GM18511 (cell line): ENCODE data around the gene B3GAT1.
"Not testable (repeated sequence)": the region's sequence is repeated elsewhere in the genome, so short reads cannot be mapped to it uniquely, and the experiment has no call there.

Experiments
- ATAC-seq: cut with Tn5 transposase; IDR thresholded peaks from one replicate; pipeline ENCODE4 v1.9.1; 2021; ENCODE audit warnings: mild to moderate bottlenecking, moderate library complexity; ENCODE audit not compliant: unreplicated experiment

The B3GAT1 gene, protein sequence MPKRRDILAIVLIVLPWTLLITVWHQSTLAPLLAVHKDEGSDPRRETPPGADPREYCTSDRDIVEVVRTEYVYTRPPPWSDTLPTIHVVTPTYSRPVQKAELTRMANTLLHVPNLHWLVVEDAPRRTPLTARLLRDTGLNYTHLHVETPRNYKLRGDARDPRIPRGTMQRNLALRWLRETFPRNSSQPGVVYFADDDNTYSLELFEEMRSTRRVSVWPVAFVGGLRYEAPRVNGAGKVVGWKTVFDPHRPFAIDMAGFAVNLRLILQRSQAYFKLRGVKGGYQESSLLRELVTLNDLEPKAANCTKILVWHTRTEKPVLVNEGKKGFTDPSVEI

DNA sequence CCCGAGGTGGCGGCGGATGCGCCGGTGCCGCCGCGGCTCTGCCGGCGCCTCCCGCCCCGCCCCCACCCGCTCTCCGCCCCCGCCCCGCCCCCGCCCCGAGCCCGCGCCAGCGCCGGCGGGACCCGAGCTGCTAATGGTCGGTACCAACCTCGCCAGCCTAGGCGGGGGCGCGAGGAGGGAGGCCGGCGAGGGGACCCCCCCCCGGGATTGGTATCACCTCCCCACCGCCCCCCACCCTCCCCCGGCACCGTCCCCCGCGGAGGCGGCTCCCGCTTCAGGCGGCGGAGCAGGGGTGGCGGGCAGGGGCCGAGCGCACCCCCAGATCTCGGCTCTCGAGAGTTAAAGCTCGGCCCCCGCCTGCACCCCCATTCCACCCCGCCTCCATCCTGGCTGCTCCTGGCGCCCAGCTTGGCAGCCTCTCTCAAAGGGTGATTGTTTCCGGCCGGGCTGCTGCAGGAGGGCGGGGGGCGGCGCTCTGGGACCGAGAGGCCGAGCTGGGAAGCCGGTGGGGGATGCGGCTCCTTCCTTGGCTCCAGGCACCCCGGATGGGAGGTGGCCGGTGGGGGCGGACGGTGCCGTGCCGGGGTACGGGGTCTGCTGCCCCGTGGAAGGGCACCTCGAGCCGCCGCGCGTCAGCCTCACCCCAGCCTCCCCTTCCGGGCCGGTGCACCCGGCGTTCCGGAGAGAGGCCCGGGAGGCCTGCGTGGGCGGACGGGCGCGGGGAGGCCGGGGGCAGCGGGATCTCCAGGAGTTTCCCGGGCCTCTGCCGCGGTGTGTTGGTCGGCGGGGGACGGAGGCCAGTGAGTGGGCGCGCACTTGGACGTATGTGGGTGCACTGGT lies at the start of gene B3GAT1:
Gene B3GAT1 (minus strand): TSS at position 40 of the 840 bp plus-strand sequence. CDS start 24,583 bp downstream, outside the sequence.
- ATAC-seq, result no peak

DNA sequence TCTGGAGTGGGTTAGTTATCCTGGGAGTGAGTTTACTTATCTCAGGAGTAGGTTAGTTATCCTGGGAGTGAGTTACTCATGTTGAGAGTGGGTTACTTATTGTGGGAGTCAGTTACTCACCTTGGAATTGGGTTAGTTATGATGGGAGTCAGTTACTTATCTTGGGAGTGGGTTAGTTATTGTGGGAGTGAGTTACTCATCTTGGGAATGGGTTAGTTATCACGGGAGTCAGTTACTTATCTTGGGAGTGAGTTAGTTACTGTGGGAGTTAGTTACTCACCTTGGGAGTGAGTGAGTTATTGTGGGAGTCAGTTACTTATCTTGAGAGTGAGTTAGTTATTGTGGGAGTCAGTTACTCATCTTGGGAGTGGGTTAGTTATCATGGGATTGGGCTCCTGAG lies 49.6 kb upstream of the B3GAT1 start:
- ATAC-seq, result no peak

DNA sequence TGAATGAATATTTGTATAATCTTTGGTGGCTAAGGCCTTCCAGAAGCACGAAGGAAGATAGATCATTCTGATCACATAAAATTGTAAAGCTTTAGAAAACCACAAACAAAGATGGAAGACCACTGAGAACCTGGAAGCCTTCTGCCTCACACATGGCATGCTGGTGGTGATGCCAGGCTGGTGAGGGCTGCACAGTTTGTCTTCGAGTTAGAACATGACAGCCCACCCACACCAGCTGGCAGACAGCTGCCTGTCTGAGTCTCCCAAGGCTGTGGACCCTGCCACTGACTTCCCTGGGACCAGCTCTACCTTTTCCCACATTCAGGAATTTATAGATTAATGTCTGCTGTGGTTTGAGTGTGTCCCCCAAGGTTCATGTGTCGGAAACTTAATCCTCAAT lies 48.8 kb upstream of the B3GAT1 start:
- ATAC-seq, result no peak

DNA sequence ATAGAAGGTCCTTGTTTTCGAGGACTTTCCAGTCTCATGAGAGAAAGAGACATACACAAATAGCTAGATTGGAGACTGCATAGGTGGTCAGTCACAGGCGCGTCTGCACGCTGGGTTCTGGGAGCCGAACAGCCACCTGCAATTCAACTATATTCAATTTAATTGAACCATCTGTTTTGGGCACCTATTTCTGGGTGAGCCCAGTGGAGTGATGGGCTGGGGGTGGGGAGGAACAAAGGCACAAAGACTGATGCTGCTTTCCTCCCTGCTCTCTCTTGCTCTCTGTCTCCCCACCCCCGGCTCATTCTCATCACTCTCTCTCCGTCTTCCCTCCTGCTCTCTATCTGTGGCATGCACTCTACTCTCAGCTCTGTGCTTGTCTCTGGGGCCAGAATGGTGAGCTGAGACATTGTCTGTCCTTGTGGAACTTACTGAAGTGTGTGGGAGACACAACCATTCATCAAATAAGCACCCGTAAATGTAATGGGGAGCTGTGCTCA lies 48.1 kb upstream of the B3GAT1 start:
- ATAC-seq, result no peak

DNA sequence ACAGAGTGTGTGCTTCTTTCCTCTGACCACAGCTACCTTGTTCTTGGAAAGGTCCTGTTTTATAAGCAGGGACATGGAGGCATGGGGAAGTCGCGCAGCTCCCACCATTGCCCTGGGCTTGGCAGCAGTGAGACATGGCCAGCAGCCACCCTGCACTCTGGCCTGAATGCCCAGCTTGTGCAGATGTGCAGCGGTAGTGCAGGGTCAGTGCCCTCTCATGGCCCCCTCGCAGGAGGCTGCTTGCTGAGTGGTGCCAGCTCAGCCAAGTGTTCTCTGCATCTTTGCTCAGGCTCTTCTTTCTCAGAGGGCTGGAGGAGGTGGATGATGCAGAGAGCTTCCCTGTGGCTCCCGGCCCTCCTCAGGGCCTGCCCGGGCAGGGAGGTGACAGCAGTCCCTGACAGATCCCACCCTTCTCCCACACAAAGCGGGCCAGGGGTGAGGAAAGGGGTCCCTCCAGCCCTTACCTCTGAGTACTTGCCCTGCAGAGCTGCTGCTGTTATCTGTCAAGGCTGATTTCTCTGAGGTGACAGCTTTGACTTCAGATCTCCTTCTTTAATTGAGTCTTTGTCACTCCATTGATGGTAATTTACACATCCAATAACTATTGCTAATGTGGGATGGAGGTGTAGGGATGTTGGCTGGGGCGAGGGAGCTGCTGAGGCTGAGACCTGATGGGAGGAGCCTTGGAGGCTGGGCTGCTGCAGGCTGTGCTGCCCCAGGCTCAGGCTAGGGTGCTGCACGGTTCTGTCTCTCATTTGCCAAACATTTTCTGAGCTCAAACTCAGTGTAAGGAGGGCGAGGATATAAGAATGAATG lies 47.4 kb upstream of the B3GAT1 start:
- ATAC-seq, result no peak

DNA sequence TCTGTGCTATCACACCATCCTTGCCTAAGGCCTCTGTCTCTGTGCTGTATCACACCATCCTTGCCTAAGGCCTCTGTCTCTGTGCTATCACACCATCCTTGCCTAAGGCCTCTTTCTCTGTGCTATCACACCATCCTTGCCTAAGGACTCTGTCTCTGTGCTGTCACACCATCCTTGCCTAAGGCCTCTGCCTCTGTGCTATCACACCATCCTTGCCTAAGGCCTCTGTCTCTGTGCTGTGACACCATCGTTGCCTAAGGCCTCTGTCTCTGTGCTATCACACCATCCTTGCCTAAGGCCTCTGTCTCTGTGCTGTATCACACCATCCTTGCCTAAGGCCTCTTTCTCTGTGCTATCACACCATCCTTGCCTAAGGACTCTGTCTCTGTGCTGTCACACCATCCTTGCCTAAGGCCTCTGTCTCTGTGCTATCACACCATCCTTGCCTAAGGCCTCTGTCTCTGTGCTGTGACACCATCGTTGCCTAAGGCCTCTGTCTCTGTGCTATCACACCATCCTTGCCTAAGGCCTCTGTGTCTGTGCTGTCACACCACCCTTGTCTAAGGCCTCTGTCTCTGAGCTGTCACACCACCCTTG lies 45.5 kb upstream of the B3GAT1 start:
- ATAC-seq, result not testable (repeated sequence)

DNA sequence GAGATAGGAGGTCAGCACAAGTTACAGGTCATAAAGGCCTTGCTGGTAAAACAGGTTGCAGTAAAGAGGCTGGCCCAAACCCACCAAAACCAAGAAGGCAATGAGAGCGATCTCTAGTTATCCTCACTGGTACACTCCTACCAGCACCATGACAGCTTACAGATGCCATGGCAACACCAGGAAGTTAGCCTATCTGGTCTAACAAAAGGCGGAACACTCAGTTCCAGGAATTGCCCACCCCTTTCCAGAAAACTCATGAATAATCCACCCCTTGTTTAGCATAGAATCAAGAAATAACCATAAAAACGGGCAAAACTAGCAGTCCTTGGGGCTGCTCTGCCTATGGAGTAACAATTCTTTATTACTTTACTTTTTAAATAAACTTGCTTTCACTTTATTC lies 43.5 kb upstream of the B3GAT1 start:
- ATAC-seq, result no peak

DNA sequence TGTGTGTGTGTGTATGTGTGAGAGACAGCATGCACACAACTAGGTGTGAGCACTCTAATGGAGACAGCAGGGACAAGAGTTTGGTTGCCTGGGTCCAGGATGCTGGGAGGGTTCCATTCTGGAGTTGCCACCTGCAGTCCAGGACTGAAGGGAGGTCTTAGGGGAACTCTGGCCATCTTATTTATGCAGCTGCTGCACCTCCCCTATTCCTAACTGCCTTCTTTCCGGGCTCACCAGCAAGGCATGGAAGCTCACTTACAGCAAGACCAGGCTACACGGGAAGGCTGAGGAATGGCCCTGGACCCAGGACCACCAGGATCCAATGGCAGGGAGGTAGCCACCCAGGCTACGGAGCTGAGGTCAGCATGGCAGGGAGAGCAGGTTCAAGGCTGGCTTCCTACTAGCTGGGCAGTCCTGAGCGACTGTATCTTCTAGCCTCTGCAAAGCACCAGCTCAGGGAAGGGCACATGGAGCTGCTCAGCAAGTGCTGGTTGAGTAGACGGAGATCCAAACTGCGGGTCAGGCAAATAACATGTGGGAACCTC lies 42.2 kb upstream of the B3GAT1 start:
- no peak for ATAC-seq

DNA sequence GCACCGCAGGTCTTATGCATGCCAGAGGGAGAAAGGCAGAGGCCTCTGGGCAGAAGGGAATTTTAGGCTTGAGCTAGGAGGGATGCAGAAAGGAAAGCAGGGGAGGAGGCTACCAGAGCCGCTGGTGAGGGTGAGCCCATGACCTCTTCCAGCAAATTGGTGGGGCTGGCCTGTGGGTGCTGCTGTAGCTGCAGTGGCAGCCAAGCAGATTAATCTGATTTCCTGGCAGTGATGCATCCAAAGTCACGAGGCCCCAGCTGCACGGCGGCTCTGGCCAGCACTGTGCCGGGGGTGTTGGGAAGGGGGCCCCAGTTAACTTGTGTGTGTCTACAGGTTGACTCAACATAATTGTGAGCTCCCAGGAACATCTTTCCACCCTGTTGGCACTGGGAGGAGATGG lies 41.4 kb upstream of the B3GAT1 start:
- no peak for ATAC-seq

DNA sequence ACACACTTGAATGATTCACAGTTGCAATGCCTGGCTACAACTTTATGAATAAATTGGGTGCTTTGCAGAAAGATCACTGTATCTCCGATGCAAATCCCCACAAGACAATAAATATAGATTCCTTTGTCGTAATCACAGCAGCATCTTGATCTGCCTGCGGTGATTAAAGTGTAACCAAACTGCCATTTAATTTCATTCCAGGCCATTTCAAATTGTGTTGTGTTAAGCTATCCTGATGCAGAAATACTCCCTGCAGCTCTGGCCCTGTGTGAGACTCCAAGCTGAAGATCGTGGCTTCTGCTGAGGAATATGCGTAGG lies 40.8 kb upstream of the B3GAT1 start:
- ATAC-seq, result no peak

DNA sequence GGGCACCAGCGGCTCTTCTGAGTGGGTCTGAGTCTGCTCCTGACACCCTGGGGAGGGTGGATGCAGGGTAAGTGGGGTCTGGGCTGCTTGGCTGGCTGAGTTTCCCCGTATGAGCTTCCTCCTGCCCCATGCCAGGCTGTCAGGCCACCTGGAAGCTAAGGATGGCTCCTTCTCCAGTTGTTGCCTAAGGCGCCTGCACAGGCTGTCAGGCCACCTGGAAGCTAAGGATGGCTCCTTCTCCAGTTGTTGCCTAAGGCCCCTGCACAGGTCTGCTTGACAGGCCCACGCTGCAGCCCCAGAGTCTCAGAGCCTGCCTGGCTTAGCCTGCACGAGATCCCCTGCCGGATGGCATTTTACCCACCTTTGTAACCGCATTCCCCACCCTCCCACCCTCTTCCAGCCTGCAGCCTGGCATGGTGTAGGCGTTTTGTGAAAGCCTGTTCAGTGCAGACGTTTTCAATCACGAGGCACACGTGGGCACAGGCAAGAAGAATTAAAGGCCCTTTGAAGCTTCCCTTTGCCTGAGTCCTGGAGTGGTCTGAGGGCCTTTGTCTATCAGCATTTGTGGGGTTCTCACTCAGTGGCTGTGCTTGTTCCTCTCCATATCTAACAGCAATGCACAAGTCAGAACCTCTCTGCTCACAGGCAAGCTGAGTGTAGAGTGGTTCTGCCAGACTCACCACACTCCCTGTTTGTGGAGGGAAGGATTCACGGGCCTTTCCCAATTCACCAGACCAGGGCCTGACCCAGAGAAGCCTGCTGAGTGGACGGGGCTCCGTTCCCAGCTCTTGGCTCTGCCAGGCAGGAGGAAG lies 40.2 kb upstream of the B3GAT1 start:
- ATAC-seq, result no peak

DNA sequence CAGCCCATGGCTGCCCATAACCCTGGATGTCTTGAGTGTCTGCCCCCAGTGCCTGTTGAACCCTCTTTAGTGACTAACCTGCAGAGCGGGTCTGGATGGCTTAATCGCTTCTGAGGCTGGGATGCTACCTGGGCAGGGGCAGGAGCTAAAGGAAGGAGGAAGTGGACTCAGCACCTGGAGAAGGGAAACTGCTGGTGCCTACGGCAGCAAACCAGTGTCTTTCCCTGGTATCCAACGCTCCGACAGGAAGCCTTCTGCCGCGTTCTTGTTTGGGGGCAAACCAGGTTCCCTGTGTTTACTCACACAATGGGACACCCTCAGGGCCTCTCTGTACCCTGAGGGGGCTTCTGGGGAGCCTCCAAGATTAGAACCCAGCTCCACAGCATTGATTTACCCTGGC lies 38.1 kb upstream of the B3GAT1 start:
- ATAC-seq, result no peak

DNA sequence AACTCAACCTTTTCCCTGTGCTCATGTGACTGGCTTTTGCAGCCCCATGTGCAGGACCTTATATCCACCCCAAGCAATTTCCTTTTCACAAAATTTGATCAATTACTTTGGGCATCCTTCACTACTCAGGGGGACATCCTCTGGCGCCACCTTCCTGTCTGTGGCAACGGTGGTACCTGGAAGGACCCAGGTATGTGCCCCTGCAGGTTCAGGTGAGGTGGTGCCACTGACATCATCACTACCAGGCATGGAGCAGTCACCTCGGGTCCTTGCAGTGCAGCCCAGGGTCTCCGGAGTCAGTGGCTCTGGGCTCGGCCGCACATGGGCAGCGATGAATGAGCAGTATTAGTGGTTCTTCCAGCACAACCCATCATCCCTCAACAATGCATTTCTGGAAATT lies 37.7 kb upstream of the B3GAT1 start:
- no peak for ATAC-seq

DNA sequence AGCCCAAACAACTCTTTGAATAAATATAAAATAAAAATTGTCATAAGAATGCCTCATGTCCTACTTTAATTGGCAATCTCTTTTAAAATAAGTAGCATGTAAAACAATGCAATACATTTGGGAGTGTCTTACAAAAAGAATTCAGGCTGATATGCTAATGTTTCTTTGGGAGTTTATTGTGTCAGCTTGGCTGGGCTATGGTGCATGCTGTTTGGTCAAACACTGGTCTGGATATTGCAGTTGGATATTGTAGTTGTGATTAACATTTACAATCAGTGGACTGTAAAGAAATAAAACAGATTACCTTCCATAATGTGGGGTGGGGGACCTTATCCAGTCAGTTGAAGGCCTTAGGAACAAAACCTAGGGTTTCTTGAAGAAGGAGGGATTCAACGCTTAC lies 37.0 kb upstream of the B3GAT1 start:
- ATAC-seq, result no peak

DNA sequence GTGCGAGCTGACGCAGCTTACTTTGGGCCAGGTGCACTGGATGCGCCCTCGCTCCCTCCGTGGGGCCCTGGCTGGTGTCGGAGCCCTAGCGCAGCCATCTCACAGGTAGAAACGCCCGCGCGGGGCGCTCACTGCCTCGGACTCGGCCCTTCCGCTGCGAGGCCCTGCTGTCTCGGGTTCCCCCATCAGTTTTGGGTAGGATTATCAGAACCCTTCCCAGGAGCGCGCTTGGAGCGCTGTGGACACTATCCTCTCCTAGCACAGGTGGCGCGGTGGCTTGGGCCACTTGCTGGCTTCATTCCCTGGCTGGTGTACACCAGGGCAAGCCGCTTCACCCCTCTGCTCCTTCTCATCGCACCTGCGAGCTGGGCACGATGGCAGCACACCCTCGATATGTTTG lies 35.7 kb upstream of the B3GAT1 start:
- no peak for ATAC-seq

DNA sequence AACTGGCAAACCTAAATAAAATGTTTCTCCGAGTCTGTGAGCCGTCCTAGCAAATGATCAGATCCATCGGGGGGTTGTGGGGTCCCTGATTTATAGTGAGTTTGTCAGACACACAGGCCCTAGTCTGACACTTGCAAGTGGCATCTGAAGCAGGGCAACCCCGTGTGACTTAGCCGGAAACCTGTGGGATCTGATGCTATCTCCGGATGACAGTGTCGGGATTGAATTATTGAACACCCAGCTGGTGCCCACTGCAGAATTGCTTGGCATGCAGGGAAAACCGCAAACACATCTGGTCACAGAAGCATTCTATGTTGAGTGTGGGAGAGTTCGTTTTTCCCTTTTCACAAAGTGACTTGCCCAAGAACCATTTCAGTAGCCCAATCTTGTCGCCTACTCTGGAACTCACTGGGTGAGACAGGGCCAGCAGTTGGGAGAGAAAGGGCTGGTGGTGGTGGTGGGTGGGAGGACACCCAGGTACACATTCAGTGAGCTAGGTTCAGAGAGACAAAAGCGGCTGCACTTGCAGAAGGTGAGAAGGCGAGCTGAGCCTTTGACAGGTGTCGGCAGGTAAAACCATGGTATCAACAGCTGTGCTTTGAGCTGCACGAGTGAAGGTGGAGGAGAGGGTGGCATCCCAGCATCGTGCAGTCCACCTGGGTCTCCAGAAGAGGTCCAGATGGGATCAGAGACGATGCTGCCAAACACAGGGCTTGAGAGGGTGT lies 33.7 kb upstream of the B3GAT1 start:
- ATAC-seq, result no peak

DNA sequence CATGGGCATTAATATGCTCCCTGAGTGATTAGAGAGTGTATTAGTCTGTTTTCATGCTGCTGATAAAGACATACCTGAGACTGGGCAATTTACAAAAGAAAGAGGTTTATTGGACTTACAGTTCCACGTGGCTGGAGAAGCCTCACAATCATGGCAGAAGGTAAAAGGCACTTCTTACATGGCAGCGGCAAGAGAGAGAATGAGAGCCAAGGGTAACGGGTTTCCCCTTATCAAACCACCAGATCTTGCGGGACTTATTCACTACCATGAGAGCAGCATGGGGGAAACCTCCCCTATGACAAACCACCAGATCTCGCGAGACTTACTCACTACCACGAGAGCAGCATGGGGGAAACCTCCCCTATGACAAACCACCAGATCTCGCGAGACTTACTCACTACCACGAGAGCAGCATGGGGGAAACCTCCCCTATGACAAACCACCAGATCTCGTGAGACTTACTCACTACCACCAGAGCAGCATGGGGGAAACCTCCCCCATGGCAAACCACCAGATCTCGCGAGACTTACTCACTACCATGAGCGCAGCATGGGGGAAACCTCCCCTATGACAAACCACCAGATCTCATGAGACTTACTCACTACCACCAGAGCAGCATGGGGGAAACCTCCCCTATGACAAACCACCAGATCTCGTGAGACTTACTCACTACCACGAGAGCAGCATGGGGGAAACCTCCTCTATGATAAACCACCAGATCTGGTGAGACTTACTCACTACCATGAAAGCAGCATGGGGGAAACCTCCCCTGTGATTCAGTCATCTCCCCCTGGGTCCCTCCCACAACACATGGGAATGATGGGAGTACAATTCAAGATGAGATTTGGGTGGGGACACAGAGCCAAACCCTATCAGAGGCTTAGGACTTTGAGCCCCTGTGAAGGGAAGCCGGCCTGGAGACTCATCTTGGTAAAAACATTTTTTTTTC lies 32.4 kb upstream of the B3GAT1 start:
- not testable (repeated sequence) for ATAC-seq

DNA sequence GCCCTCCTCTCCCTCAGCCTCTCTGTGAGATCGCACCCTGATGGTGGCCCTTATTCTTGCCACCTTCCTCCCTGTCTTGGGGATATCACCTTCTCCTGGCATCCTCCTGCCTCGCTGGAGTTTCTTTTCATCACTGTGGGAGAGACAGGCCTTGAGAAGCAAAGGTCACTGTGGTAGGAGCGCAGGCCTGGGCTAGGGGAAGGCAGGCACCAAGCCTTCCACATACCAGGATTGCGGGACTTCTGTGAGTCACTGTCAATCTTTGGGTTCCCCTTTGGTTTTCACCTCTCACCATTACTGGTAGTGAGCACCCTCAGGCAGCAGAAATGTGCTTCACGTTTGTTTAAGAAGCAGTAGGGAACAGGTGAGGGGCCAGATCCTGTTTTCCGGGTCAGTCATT lies 31.2 kb upstream of the B3GAT1 start:
- no peak for ATAC-seq
